Caco-2 (cell line): ENCODE data around the gene HIPK2. TPM values are rescaled to one million over a fixed set of nuclear protein-coding genes. Genes with fewer than 3 reads are reported as not detected.

ENCODE experiments used
- BruUV-seq: library from RNA; stranded (reverse); fragments of 400-500 nt; replicated peaks from 2 replicates; lab custom pipeline; 2021; lab: Mats Ljungman, UMichigan
- CTCF ChIA-PET: fragments of 300-600 bp; sonication (Branson Sonifier 250); formaldehyde crosslinking; loops from one replicate; lab custom pipeline; 2022; ENCODE audit warnings: antibody characterized with exemption; lab: Charles Lee
- POLR2A ChIA-PET: fragments of 300-600 bp; sonication (Branson Sonifier 250); formaldehyde crosslinking; loops from one replicate; lab custom pipeline; 2022; ENCODE audit warnings: antibody characterized with exemption; lab: Charles Lee
- DNase-seq, 2 experiments: peaks; one replicate each; pipeline versions ENCODE4 v3.0.0 to v3.0.0-alpha.2; 2020 to 2022
- H3K27me3 ChIP-seq: replicated peaks from 2 replicates; pipeline ENCODE4 v1.6.0; 2011; ENCODE audit warnings: low read length; ENCODE audit not compliant: control insufficient read depth, insufficient read depth
- H3K36me3 ChIP-seq: 2 replicates; pipeline ENCODE4 v1.5.1; 2011; ENCODE audit warnings: low read length; ENCODE audit not compliant: control insufficient read depth, insufficient read depth
- H3K4me1 ChIP-seq: fragments of 250-450 bp; sonication (Bioruptor Pico); 2 replicates; pipeline ENCODE4 v1.5.1; 2020; ENCODE audit warnings: mild to moderate bottlenecking
- H3K4me3 ChIP-seq: 2 replicates; pipeline ENCODE4 v1.5.1; 2011; ENCODE audit warnings: low read depth, mild to moderate bottlenecking, control low read depth, low read length
- H3K9me3 ChIP-seq: fragments of 250-450 bp; sonication (Bioruptor Pico); 2 replicates; pipeline ENCODE4 v1.5.1; 2020; ENCODE audit warnings: mild to moderate bottlenecking, moderate library complexity
- H3K27ac Mint-ChIP-seq: one replicate; pipeline ENCODE4 v1.8.0; 2022; ENCODE audit warnings: mixed read lengths; ENCODE audit not compliant: unreplicated experiment
- H3K27me3 Mint-ChIP-seq: one replicate; pipeline ENCODE4 v1.8.0; 2022; ENCODE audit warnings: mixed read lengths; ENCODE audit not compliant: insufficient read depth, unreplicated experiment
- H3K36me3 Mint-ChIP-seq: one replicate; pipeline ENCODE4 v1.8.0; 2022; ENCODE audit warnings: mild to moderate bottlenecking, mixed read lengths; ENCODE audit not compliant: insufficient read depth, unreplicated experiment
- H3K4me1 Mint-ChIP-seq: one replicate; pipeline ENCODE4 v1.8.0; 2022; ENCODE audit warnings: low read depth, mixed read lengths; ENCODE audit not compliant: unreplicated experiment
- H3K4me3 Mint-ChIP-seq: one replicate; pipeline ENCODE4 v1.8.0; 2022; ENCODE audit warnings: mild to moderate bottlenecking, moderate library complexity, mixed read lengths; ENCODE audit not compliant: unreplicated experiment
- H3K9me3 Mint-ChIP-seq: one replicate; pipeline ENCODE4 v1.8.0; 2022; ENCODE audit warnings: mixed read lengths; ENCODE audit not compliant: unreplicated experiment
- CTCF ChIP-seq, 2 experiments: fragments of 200-600 bp in 1 of 2; IDR thresholded peaks; 1 replicate in 1 of 2; 2 replicates in 1 of 2; pipeline versions ENCODE4 v1.5.1 to v1.8.0; 2011 to 2022; ENCODE audit warnings: antibody characterized with exemption in 1 of 2, control low read depth in 1 of 2, inconsistent platforms in 1 of 2, low read depth in 1 of 2, low read length in 1 of 2, mild to moderate bottlenecking in 1 of 2, moderate library complexity in 1 of 2; ENCODE audit not compliant: insufficient read depth in 1 of 2, severe bottlenecking in 1 of 2, unreplicated experiment in 1 of 2
- intact Hi-C: fragments of 100-400 bp; cut with micrococcal nuclease; formaldehyde crosslinking; loops from one replicate; pipeline ENCODE4 v1.10.0; 2022; ENCODE audit not compliant: unreplicated experiment
- total RNA-seq: library from RNA; stranded (reverse); gene quantifications from 2 replicates; pipeline ENCODE4 v1.2.3, GENCODE V29; 2022

Gene HIPK2
- total RNA-seq, 1 experiment from 2014 or later: 42.8 TPM

GRCh38 chr7:139664434-139664833 is 113.4 kb downstream of the HIPK2 start:
- H3K27me3 Mint-ChIP-seq: no peaks in the 10 kb centered on the region
- POLR2A ChIA-PET: interaction anchor here (0.6 kb wide), 1 partner anchor 9 kb away, joined by 3 read pairs; no protein-coding TSS in a partner anchor
- intact Hi-C loops: no loop called here
- CTCF ChIA-PET: interaction anchor here (1.5 kb wide), 1 partner anchor 19 kb away, joined by 4 read pairs; no protein-coding TSS in a partner anchor
- TF ChIP-seq CTCF (IDR thresholded peaks at IDR 0.05; ENCODE audit: insufficient read depth in 1 of 2, low read depth in 1 of 2, low read length in 1 of 2, severe bottlenecking in 1 of 2, unreplicated experiment in 1 of 2): no peak
- Histone ChIP-seq H3K36me3 (no peaks in the 10 kb centered on the region), H3K27me3 (no peaks in the 10 kb centered on the region), H3K9me3 (no peaks in the 10 kb centered on the region), H3K4me3 (no peak overlapping the region), H3K4me1 (peaks cover 13% of the 10 kb centered on the region)
- no peak overlapping the region for H3K27ac Mint-ChIP-seq
- no peaks in the 10 kb centered on the region for H3K9me3 Mint-ChIP-seq
- no peak for DNase-seq
- peaks cover 30% of the 10 kb centered on the region for H3K4me1 Mint-ChIP-seq
- no peaks in the 10 kb centered on the region for H3K36me3 Mint-ChIP-seq
- BruUV-seq: no TSS peak
- H3K4me3 Mint-ChIP-seq: no peak overlapping the region

- CTCF ChIA-PET: interaction anchor here (1.5 kb wide), 1 partner anchor 18 kb away, joined by 4 read pairs; no protein-coding TSS in a partner anchor
- POLR2A ChIA-PET: no interaction called here
Observed at GRCh38 chr7:139663608-139664177, 114.1 kb downstream of the HIPK2 start.

GRCh38 chr7:139661903-139662302 is 115.9 kb downstream of the HIPK2 start:
- POLR2A ChIA-PET: interaction anchor here (0.7 kb wide), 1 partner anchor 46 kb away, joined by 8 read pairs; no protein-coding TSS in a partner anchor
- no peak for DNase-seq
- peak overlapping the region; percentile 46 for H3K27ac Mint-ChIP-seq
- intact Hi-C loops: no loop called here
- CTCF ChIA-PET: interaction anchor here (0.6 kb wide), 1 partner anchor 153 kb away, joined by 3 read pairs; no protein-coding TSS in a partner anchor
- TF ChIP-seq CTCF (IDR thresholded peaks at IDR 0.05; ENCODE audit: insufficient read depth in 1 of 2, low read depth in 1 of 2, low read length in 1 of 2, severe bottlenecking in 1 of 2, unreplicated experiment in 1 of 2): no peak
- no TSS peak for BruUV-seq
- Histone ChIP-seq H3K9me3 (no peaks in the 10 kb centered on the region), H3K27me3 (no peaks in the 10 kb centered on the region), H3K36me3 (no peaks in the 10 kb centered on the region; the same call in 1 of the 2 replicates), H3K4me1 (peaks cover 13% of the 10 kb centered on the region), H3K4me3 (no peak overlapping the region)
- H3K4me3 Mint-ChIP-seq: no peak overlapping the region
- no peaks in the 10 kb centered on the region for H3K9me3 Mint-ChIP-seq
- peaks cover under 1% of the 10 kb centered on the region for H3K36me3 Mint-ChIP-seq
- H3K4me1 Mint-ChIP-seq: peaks cover 30% of the 10 kb centered on the region
- no peaks in the 10 kb centered on the region for H3K27me3 Mint-ChIP-seq

More at GRCh38 chr7:139663608-139664177, 114.1 kb downstream of the HIPK2 start:
- Histone ChIP-seq H3K4me3 (no peak overlapping the region), H3K9me3 (no peaks in the 10 kb centered on the region), H3K4me1 (peaks cover 13% of the 10 kb centered on the region), H3K36me3 (no peaks in the 10 kb centered on the region), H3K27me3 (no peaks in the 10 kb centered on the region)
- Mint-ChIP-seq H3K4me1 (peaks cover 30% of the 10 kb centered on the region), H3K9me3 (no peaks in the 10 kb centered on the region), H3K27me3 (no peaks in the 10 kb centered on the region), H3K4me3 (no peak overlapping the region), H3K36me3 (no peaks in the 10 kb centered on the region), H3K27ac (peak overlapping the region; percentile 14)
- intact Hi-C loops: no loop called here
- no peak for DNase-seq
- no TSS peak for BruUV-seq
- TF ChIP-seq CTCF (IDR thresholded peaks at IDR 0.05; ENCODE audit: insufficient read depth in 1 of 2, low read depth in 1 of 2, low read length in 1 of 2, severe bottlenecking in 1 of 2, unreplicated experiment in 1 of 2): no peak
